IMR-90 (cell line): ENCODE data around the gene USP35. TPM values are rescaled to one million over a fixed set of nuclear protein-coding genes. Genes with fewer than 3 reads are reported as not detected.

Source experiments
- ATAC-seq: fragments of 200-7000 bp; cut with Tn5 transposase; 2 replicates; pipeline ENCODE4 v1.9.1; 2020; ENCODE audit warnings: low read depth, mild to moderate bottlenecking, moderate library complexity
- BruUV-seq: library from RNA; stranded (reverse); fragments of 400-500 nt; replicated peaks from 2 replicates; lab custom pipeline; 2021; lab: Mats Ljungman, UMichigan
- CTCF ChIA-PET: fragments of 300-600 bp; formaldehyde crosslinking; extraction: SDS; loops from one replicate; lab custom pipeline; 2021; ENCODE audit warnings: antibody characterized with exemption; lab: Yijun Ruan, JAX
- POLR2A ChIA-PET: fragments of 300-600 bp; sonication (Branson Sonifier 250); formaldehyde crosslinking; loops from one replicate; lab custom pipeline; 2022; ENCODE audit warnings: antibody characterized with exemption; ENCODE audit not compliant: unreplicated experiment; lab: Charles Lee
- DNase-seq: peaks from one replicate; pipeline ENCODE4 v3.0.0; 2013
- H2AFZ ChIP-seq: replicated peaks from 2 replicates; pipeline ENCODE3; 2013; ENCODE audit warnings: low read length, mild to moderate bottlenecking; ENCODE audit not compliant: poor library complexity
- H2AK5ac ChIP-seq: 2 replicates; pipeline ENCODE4 v1.6.1; 2013; ENCODE audit warnings: low read depth, low read length, inconsistent platforms
- H2AK9ac ChIP-seq: replicated peaks from 2 replicates; pipeline ENCODE3; 2013; ENCODE audit warnings: mild to moderate bottlenecking, low read depth, low read length, moderate library complexity; ENCODE audit not compliant: poor library complexity
- H2BK120ac ChIP-seq: 2 replicates; pipeline ENCODE4 v1.6.1; 2013; ENCODE audit warnings: low read depth, low read length, inconsistent platforms
- H2BK15ac ChIP-seq: 3 replicates; pipeline ENCODE4 v1.6.1; 2013; ENCODE audit warnings: low read depth, low read length, inconsistent platforms
- H2BK20ac ChIP-seq: 2 replicates; pipeline ENCODE4 v1.6.1; 2013; ENCODE audit warnings: low read depth, mild to moderate bottlenecking, inconsistent platforms, low read length, moderate library complexity
- H2BK5ac ChIP-seq: 2 replicates; pipeline ENCODE4 v1.6.1; 2013; ENCODE audit warnings: mild to moderate bottlenecking, low read depth, low read length, inconsistent platforms; ENCODE audit not compliant: poor library complexity, severe bottlenecking
- H3K14ac ChIP-seq: replicated peaks from 2 replicates; pipeline ENCODE4 v1.6.1; 2013; ENCODE audit warnings: low read depth, low read length, inconsistent platforms
- H3K18ac ChIP-seq: 2 replicates; pipeline ENCODE4 v1.6.1; 2013; ENCODE audit warnings: low read depth, low read length, control low read depth
- H3K23ac ChIP-seq: 2 replicates; pipeline ENCODE4 v1.6.1; 2013; ENCODE audit warnings: low read depth, low read length, inconsistent platforms
- H3K27ac ChIP-seq: 2 replicates; pipeline ENCODE4 v1.5.1; 2013; ENCODE audit warnings: mild to moderate bottlenecking, control low read depth, low read length; ENCODE audit not compliant: insufficient read depth
- H3K27me3 ChIP-seq: 2 replicates; pipeline ENCODE4 v1.6.1; 2013; ENCODE audit warnings: low read length; ENCODE audit not compliant: control insufficient read depth, insufficient read depth
- H3K36me3 ChIP-seq: 2 replicates; pipeline ENCODE4 v1.6.1; 2013; ENCODE audit warnings: low read length, mixed read lengths; ENCODE audit not compliant: control insufficient read depth, insufficient read depth
- H3K4ac ChIP-seq: 2 replicates; pipeline ENCODE4 v1.6.1; 2013; ENCODE audit warnings: low read depth, low read length, inconsistent platforms
- H3K4me1 ChIP-seq: 2 replicates; pipeline ENCODE4 v1.6.1; 2013; ENCODE audit warnings: low read length, mixed read lengths; ENCODE audit not compliant: control insufficient read depth, insufficient read depth
- H3K4me2 ChIP-seq: 2 replicates; pipeline ENCODE4 v1.6.1; 2013; ENCODE audit warnings: low read depth, mild to moderate bottlenecking, control low read depth, low read length, moderate library complexity
- H3K4me3 ChIP-seq: 2 replicates; pipeline ENCODE4 v1.5.1; 2013; ENCODE audit warnings: low read depth, mild to moderate bottlenecking, control low read depth, low read length, moderate library complexity; ENCODE audit not compliant: insufficient read depth
- H3K56ac ChIP-seq: 2 replicates; pipeline ENCODE4 v1.6.1; 2013; ENCODE audit warnings: low read length, inconsistent platforms; ENCODE audit not compliant: insufficient read depth; ENCODE audit errors: extremely low read depth
- H3K79me1 ChIP-seq, 2 experiments: 2 replicates each; pipeline ENCODE4 v1.6.1; 2013; ENCODE audit warnings: low read length in 2 of 2, inconsistent platforms in 1 of 2, low read depth in 1 of 2
- H3K9ac ChIP-seq: 2 replicates; pipeline ENCODE4 v1.6.1; 2013; ENCODE audit warnings: low read depth, low read length, control low read depth
- H3K9me1 ChIP-seq: 2 replicates; pipeline ENCODE4 v1.6.1; 2013; ENCODE audit warnings: low read length, inconsistent platforms; ENCODE audit not compliant: insufficient read depth
- H3K9me3 ChIP-seq: 2 replicates; pipeline ENCODE4 v1.6.1; 2013; ENCODE audit warnings: low read length; ENCODE audit not compliant: control insufficient read depth, insufficient read depth
- H4K20me1 ChIP-seq: 2 replicates; pipeline ENCODE4 v1.6.1; 2013; ENCODE audit warnings: low read length, inconsistent platforms; ENCODE audit not compliant: insufficient read depth
- H4K5ac ChIP-seq: 2 replicates; pipeline ENCODE4 v1.6.1; 2013; ENCODE audit warnings: mild to moderate bottlenecking, low read depth, low read length, control low read depth
- H4K8ac ChIP-seq, 2 experiments: 2 replicates each; pipeline ENCODE4 v1.6.1; 2013; ENCODE audit warnings: low read depth in 2 of 2, low read length in 2 of 2, control low read depth in 1 of 2, inconsistent platforms in 1 of 2
- H4K91ac ChIP-seq: 2 replicates; pipeline ENCODE4 v1.6.1; 2013; ENCODE audit warnings: low read depth, low read length, inconsistent platforms; ENCODE audit not compliant: insufficient read depth
- BHLHE40 ChIP-seq: fragments of 150-350 bp; IDR thresholded peaks from 2 replicates; pipeline ENCODE4 v1.6.1; 2016; ENCODE audit warnings: mild to moderate bottlenecking, low read depth, low read length
- CEBPB ChIP-seq: IDR thresholded peaks from 2 replicates; pipeline ENCODE4 v1.6.1; 2012; ENCODE audit warnings: low read depth, low read length, improper control_type of control experiment
- CHD1 ChIP-seq: IDR thresholded peaks from 2 replicates; pipeline ENCODE4 v1.6.1; 2012; ENCODE audit warnings: low read depth, low read length, improper control_type of control experiment
- FOS ChIP-seq: fragments of 150-350 bp; IDR thresholded peaks from 2 replicates; pipeline ENCODE4 v1.6.1; 2016; ENCODE audit warnings: low read depth, low read length
- MAFK ChIP-seq: IDR thresholded peaks from 2 replicates; pipeline ENCODE4 v1.6.1; 2012; ENCODE audit warnings: low read depth, low read length, improper control_type of control experiment
- MAZ ChIP-seq: IDR thresholded peaks from 2 replicates; pipeline ENCODE4 v1.6.1; 2012; ENCODE audit warnings: low read depth, mild to moderate bottlenecking, low read length, improper control_type of control experiment, moderate library complexity, borderline replicate concordance
- MXI1 ChIP-seq: IDR thresholded peaks from 2 replicates; pipeline ENCODE4 v1.6.1; 2012; ENCODE audit warnings: low read depth, mild to moderate bottlenecking, low read length, moderate library complexity, borderline replicate concordance
- RAD21 ChIP-seq: IDR thresholded peaks from 2 replicates; pipeline ENCODE4 v1.6.1; 2012; ENCODE audit warnings: low read length, improper control_type of control experiment
- RFX5 ChIP-seq: IDR thresholded peaks from 2 replicates; pipeline ENCODE4 v1.8.0; 2012; ENCODE audit warnings: low read depth, mild to moderate bottlenecking, low read length, moderate library complexity
- SMC3 ChIP-seq: fragments of 150-350 bp; IDR thresholded peaks from 2 replicates; pipeline ENCODE4 v1.6.1; 2016; ENCODE audit warnings: low read depth, mild to moderate bottlenecking, antibody characterized with exemption, low read length, moderate library complexity
- dilution Hi-C: fragments of 300-500 bp; cut with HindIII; formaldehyde crosslinking; loops from one replicate; pipeline ENCODE4 v1.14.3; 2018; ENCODE audit warnings: low sequenced_read_pairs; ENCODE audit not compliant: unreplicated experiment
- in situ Hi-C: fragments of 300-500 bp; cut with MboI; formaldehyde crosslinking; loops from 3 replicates; pipeline ENCODE4 v1.14.3; 2019; ENCODE audit warnings: low sequenced_read_pairs, inconsistent platforms, mixed read lengths
- intact Hi-C: fragments of 100-400 bp; cut with micrococcal nuclease; formaldehyde crosslinking; loops from 2 replicates; pipeline ENCODE4 v1.10.0; 2022
- polyA plus RNA-seq, 3 experiments: library from polyadenylated mRNA; depleted of rRNA; stranded (reverse); fragments of >200 nt; gene quantifications; 2 replicates each; pipeline ENCODE4 v1.2.3, GENCODE V29; 2012; ENCODE audit warnings: low replicate concordance in 1 of 3
- total RNA-seq: library from RNA; depleted of rRNA; stranded (reverse); fragments of >200 nt; gene quantifications from 2 replicates; pipeline ENCODE4 v1.2.3, GENCODE V29; 2012
- TF ChIP-seq, protein P1 (sequence below): fragments of 150-350 bp; IDR thresholded peaks from 2 replicates; pipeline ENCODE4 v1.6.1; 2016; ENCODE audit warnings: low read depth, mild to moderate bottlenecking, low read length, moderate library complexity, borderline replicate concordance
- TF ChIP-seq, protein P2 (sequence below): fragments of 150-350 bp; IDR thresholded peaks from 2 replicates; pipeline ENCODE4 v1.6.1; 2017; ENCODE audit warnings: mild to moderate bottlenecking, antibody characterized with exemption, low read length, low read depth
- TF ChIP-seq, protein P3 (sequence below): conservative IDR thresholded peaks from 2 replicates; pipeline ENCODE4 v1.5.1; 2012; ENCODE audit warnings: mild to moderate bottlenecking, low read depth, low read length, improper control_type of control experiment

Gene USP35
- total and polyA plus RNA-seq, 2 of the 4 experiments (the other 2 are of a cell fraction) = 2.7 to 11.3 TPM

DNA sequence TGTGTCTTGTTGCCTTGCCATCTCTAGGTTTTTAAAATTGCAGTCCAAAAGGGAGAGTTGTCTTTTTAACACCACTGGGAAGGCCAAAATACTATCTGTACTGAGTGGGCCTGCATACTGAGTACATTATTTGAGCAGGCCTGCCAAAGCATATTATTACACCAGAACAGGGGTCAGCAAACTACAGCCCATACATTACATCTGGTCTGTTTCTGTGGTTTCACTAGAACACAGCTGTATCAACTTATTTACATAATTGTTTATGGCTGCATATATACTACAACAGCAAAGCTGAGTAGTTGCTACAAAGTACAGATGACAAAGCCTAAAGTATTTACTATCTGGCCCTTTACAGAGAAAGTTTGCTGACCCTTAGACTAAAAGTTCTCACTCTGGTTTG, 74.0 kb downstream of the USP35 start:
- Histone ChIP-seq H2BK120ac (no peak overlapping the region), H3K56ac (no peak overlapping the region), H4K20me1 (no peaks in the 10 kb centered on the region; the same call in 1 of the 2 replicates), H3K23ac (no peak overlapping the region), H3K27me3 (no peaks in the 10 kb centered on the region), H4K5ac (no peak overlapping the region), H3K4me3 (no peak overlapping the region), H4K91ac (no peak overlapping the region), H3K27ac (no peak overlapping the region), H2BK15ac (no peak overlapping the region), H3K36me3 (no peaks in the 10 kb centered on the region), H3K9me1 (0 out of 2 replicates have a peak, but pooled peaks cover 3% of the 10 kb centered on the region), H3K18ac (no peak overlapping the region), H3K4me1 (peaks cover 6% of the 10 kb centered on the region), H3K9me3 (no peaks in the 10 kb centered on the region), H2AK9ac (no peak overlapping the region), H2AK5ac (no peak overlapping the region), H3K9ac (no peak overlapping the region), H4K8ac (no peak overlapping the region), H3K14ac (no peak overlapping the region), H3K79me1 (peaks cover 0 to 5% of the 10 kb centered on the region in 2 experiments; a peak in 2 of 4 replicates), H3K4me2 (no peak overlapping the region), H3K4ac (no peak overlapping the region), H2BK20ac (no peak overlapping the region), H2BK5ac (no peak overlapping the region), H2AFZ (no peak overlapping the region)
- ATAC-seq (peak; percentile 48), DNase-seq (peak; percentile 29)
- dilution Hi-C loops = no loop called here
- CTCF ChIA-PET = no interaction called here
- POLR2A ChIA-PET = no interaction called here
- in situ Hi-C loops = no loop called here
- TF ChIP-seq CHD1 (no peak), MXI1 (no peak), BHLHE40 (no peak), MAZ (no peak), CEBPB (no peak), MAFK (no peak), RAD21 (no peak), FOS (no peak), SMC3 (no peak), RFX5 (no peak)
- TF ChIP-seq, protein P1, sequence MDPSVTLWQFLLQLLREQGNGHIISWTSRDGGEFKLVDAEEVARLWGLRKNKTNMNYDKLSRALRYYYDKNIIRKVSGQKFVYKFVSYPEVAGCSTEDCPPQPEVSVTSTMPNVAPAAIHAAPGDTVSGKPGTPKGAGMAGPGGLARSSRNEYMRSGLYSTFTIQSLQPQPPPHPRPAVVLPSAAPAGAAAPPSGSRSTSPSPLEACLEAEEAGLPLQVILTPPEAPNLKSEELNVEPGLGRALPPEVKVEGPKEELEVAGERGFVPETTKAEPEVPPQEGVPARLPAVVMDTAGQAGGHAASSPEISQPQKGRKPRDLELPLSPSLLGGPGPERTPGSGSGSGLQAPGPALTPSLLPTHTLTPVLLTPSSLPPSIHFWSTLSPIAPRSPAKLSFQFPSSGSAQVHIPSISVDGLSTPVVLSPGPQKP = no peak
- TF ChIP-seq, protein P2, sequence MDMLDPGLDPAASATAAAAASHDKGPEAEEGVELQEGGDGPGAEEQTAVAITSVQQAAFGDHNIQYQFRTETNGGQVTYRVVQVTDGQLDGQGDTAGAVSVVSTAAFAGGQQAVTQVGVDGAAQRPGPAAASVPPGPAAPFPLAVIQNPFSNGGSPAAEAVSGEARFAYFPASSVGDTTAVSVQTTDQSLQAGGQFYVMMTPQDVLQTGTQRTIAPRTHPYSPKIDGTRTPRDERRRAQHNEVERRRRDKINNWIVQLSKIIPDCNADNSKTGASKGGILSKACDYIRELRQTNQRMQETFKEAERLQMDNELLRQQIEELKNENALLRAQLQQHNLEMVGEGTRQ = no peak
- TF ChIP-seq, protein P3, sequence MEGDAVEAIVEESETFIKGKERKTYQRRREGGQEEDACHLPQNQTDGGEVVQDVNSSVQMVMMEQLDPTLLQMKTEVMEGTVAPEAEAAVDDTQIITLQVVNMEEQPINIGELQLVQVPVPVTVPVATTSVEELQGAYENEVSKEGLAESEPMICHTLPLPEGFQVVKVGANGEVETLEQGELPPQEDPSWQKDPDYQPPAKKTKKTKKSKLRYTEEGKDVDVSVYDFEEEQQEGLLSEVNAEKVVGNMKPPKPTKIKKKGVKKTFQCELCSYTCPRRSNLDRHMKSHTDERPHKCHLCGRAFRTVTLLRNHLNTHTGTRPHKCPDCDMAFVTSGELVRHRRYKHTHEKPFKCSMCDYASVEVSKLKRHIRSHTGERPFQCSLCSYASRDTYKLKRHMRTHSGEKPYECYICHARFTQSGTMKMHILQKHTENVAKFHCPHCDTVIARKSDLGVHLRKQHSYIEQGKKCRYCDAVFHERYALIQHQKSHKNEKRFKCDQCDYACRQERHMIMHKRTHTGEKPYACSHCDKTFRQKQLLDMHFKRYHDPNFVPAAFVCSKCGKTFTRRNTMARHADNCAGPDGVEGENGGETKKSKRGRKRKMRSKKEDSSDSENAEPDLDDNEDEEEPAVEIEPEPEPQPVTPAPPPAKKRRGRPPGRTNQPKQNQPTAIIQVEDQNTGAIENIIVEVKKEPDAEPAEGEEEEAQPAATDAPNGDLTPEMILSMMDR = no peak
- intact Hi-C loops = no loop called here
- no TSS peak for BruUV-seq
